H1 (cell line): ENCODE measurements around the gene NCK1. TPM values are rescaled to one million over a fixed set of nuclear protein-coding genes. Genes with fewer than 3 reads are reported as not detected.

Source experiments
- CBX5 ChIP-seq: fragments of 300-800, 300-1000 bp; sonication (generic); IDR thresholded peaks from 2 replicates; pipeline ENCODE4 v1.7.1; 2016; ENCODE audit warnings: antibody characterized with exemption, low read length, low read depth
- POLR2A ChIP-seq, 2 experiments: IDR thresholded peaks; 1 replicate in 1 of 2; 2 replicates in 1 of 2; pipeline ENCODE4 v1.6.1; 2011; ENCODE audit warnings: low read depth in 2 of 2, low read length in 2 of 2, mild to moderate bottlenecking in 2 of 2; ENCODE audit errors: control extremely low read depth in 1 of 2
- SP1 ChIP-seq: IDR thresholded peaks from 2 replicates; pipeline ENCODE4 v1.6.1; 2011; ENCODE audit warnings: low read depth, low read length
- SUZ12 ChIP-seq: fragments of 200-600 bp; sonication (generic); IDR thresholded peaks from 2 replicates; pipeline ENCODE4 v1.6.1; 2012; ENCODE audit warnings: mild to moderate bottlenecking, inconsistent platforms, low read length, moderate library complexity, mixed read lengths
- polyA plus RNA-seq, 7 experiments: library from polyadenylated mRNA; depleted of rRNA in 3 of 7; stranded (reverse) in 5 of 7; unstranded in 2 of 7; fragments of >200 nt in 5 of 7; fragments of 200-250 nt in 2 of 7; gene quantifications; 1 replicate in 5 of 7; 2 replicates in 1 of 7; 4 replicates in 1 of 7; pipeline versions ENCODE4 v1.2.1 to v1.2.3, GENCODE V29; 2011 to 2013; ENCODE audit warnings: missing spikeins in 2 of 7, mixed read lengths in 2 of 7
- total RNA-seq: library from RNA; stranded (reverse); fragmentation: NEBNext Ultra II Directional; extraction: Animal tissue kit (Norgen Biotek cat#: 25700); gene quantifications from 2 replicates; pipeline ENCODE4 v1.2.1, GENCODE V29; 2021
- TF ChIP-seq, protein P1 (sequence below): fragments of 300-600 bp; sonication (generic); IDR thresholded peaks from 2 replicates; pipeline ENCODE4 v1.7.1; 2012; ENCODE audit warnings: low read length, moderate library complexity, mild to moderate bottlenecking, inconsistent platforms; ENCODE audit not compliant: insufficient replicate concordance

Gene NCK1
- total and polyA plus RNA-seq, 2 of the 8 experiments (the other 6 are each of a cell fraction or from before 2014, with no cell fraction given) = 10.0 to 28.5 TPM

GRCh38 chr3:136962927-136963326 lies 100.9 kb downstream of the NCK1 start (continued):
- TF ChIP-seq SUZ12 (no peak), SP1 (no peak), CBX5 (no peak), POLR2A (IDR thresholded peaks at IDR 0.05; ENCODE audit: control extremely low read depth in 1 of 2, low read depth in 2 of 2, low read length in 2 of 2) (no peak)
- TF ChIP-seq, protein P1, sequence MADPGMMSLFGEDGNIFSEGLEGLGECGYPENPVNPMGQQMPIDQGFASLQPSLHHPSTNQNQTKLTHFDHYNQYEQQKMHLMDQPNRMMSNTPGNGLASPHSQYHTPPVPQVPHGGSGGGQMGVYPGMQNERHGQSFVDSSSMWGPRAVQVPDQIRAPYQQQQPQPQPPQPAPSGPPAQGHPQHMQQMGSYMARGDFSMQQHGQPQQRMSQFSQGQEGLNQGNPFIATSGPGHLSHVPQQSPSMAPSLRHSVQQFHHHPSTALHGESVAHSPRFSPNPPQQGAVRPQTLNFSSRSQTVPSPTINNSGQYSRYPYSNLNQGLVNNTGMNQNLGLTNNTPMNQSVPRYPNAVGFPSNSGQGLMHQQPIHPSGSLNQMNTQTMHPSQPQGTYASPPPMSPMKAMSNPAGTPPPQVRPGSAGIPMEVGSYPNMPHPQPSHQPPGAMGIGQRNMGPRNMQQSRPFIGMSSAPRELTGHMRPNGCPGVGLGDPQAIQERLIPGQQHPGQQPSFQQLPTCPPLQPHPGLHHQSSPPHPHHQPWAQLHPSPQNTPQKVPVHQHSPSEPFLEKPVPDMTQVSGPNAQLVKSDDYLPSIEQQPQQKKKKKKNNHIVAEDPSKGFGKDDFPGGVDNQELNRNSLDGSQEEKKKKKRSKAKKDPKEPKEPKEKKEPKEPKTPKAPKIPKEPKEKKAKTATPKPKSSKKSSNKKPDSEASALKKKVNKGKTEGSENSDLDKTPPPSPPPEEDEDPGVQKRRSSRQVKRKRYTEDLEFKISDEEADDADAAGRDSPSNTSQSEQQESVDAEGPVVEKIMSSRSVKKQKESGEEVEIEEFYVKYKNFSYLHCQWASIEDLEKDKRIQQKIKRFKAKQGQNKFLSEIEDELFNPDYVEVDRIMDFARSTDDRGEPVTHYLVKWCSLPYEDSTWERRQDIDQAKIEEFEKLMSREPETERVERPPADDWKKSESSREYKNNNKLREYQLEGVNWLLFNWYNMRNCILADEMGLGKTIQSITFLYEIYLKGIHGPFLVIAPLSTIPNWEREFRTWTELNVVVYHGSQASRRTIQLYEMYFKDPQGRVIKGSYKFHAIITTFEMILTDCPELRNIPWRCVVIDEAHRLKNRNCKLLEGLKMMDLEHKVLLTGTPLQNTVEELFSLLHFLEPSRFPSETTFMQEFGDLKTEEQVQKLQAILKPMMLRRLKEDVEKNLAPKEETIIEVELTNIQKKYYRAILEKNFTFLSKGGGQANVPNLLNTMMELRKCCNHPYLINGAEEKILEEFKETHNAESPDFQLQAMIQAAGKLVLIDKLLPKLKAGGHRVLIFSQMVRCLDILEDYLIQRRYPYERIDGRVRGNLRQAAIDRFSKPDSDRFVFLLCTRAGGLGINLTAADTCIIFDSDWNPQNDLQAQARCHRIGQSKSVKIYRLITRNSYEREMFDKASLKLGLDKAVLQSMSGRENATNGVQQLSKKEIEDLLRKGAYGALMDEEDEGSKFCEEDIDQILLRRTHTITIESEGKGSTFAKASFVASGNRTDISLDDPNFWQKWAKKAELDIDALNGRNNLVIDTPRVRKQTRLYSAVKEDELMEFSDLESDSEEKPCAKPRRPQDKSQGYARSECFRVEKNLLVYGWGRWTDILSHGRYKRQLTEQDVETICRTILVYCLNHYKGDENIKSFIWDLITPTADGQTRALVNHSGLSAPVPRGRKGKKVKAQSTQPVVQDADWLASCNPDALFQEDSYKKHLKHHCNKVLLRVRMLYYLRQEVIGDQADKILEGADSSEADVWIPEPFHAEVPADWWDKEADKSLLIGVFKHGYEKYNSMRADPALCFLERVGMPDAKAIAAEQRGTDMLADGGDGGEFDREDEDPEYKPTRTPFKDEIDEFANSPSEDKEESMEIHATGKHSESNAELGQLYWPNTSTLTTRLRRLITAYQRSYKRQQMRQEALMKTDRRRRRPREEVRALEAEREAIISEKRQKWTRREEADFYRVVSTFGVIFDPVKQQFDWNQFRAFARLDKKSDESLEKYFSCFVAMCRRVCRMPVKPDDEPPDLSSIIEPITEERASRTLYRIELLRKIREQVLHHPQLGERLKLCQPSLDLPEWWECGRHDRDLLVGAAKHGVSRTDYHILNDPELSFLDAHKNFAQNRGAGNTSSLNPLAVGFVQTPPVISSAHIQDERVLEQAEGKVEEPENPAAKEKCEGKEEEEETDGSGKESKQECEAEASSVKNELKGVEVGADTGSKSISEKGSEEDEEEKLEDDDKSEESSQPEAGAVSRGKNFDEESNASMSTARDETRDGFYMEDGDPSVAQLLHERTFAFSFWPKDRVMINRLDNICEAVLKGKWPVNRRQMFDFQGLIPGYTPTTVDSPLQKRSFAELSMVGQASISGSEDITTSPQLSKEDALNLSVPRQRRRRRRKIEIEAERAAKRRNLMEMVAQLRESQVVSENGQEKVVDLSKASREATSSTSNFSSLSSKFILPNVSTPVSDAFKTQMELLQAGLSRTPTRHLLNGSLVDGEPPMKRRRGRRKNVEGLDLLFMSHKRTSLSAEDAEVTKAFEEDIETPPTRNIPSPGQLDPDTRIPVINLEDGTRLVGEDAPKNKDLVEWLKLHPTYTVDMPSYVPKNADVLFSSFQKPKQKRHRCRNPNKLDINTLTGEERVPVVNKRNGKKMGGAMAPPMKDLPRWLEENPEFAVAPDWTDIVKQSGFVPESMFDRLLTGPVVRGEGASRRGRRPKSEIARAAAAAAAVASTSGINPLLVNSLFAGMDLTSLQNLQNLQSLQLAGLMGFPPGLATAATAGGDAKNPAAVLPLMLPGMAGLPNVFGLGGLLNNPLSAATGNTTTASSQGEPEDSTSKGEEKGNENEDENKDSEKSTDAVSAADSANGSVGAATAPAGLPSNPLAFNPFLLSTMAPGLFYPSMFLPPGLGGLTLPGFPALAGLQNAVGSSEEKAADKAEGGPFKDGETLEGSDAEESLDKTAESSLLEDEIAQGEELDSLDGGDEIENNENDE = no peak
